ENCODE results near the gene FAM107A. TPM values are rescaled to one million over a fixed set of nuclear protein-coding genes. Genes with fewer than 3 reads are reported as not detected.

Gene FAM107A
- not detected for total RNA-seq
- polyA plus RNA-seq (2013, experiment 1 of 2), result 2.4 TPM
- 2.2 TPM for polyA plus RNA-seq (2013, experiment 2 of 2)
- long read RNA-seq, experiment 1, result 0 reads
- long read RNA-seq, experiment 2, result 0 reads
- long read RNA-seq, experiment 3, result 0 reads
- long read RNA-seq, experiment 4, result 0 reads

GRCh38 chr3:58577269-58577821 is at the start of gene FAM107A:
TSS of gene FAM107A (minus strand) at chr3:58577391. CDS start at chr3:58569860, 7,531 bp downstream.
- DNase-seq, result peak; percentile 85
- peaks cover 22% of the 10 kb centered on the region for H3K4me1 Mint-ChIP-seq
- 64 to 66% methylated on average over 11 to 12 of the region's 12 CpGs for WGBS, 2 experiments (ENCODE audit: insufficient coverage in 1 of 2, insufficient read length in 1 of 2)
- H3K4me3 ChIP-seq (ENCODE audit: low read length), result no peak within 1 kb of the TSS
- H3K27me3 Mint-ChIP-seq (ENCODE audit: insufficient read depth), result peaks cover 18% of the 10 kb centered on the region
- H3K4me3 Mint-ChIP-seq, result no peak within 1 kb of the TSS
- peaks cover 6% of the 10 kb centered on the region for H3K27me3 ChIP-seq (ENCODE audit: control insufficient read depth, insufficient read depth, low read length, poor library complexity, severe bottlenecking)
- TF ChIP-seq CTCF (conservative IDR thresholded peaks at IDR 0.05), result peak; percentile 68
- H3K4me1 ChIP-seq (ENCODE audit: control insufficient read depth, insufficient read depth, low read length), result peaks cover 6% of the 10 kb centered on the region
- H3K36me3 Mint-ChIP-seq (ENCODE audit: low read depth), result no peaks in the 10 kb centered on the region
- H3K27ac ChIP-seq (ENCODE audit: low read depth, low read length), result no peak within 1 kb of the TSS
- H3K36me3 ChIP-seq (ENCODE audit: control insufficient read depth, insufficient read depth, low read length), result no peaks in the 10 kb centered on the region
- H3K27ac Mint-ChIP-seq, result peak within 1 kb of the TSS; percentile 65
- H3K9me3 Mint-ChIP-seq, result no peaks in the 10 kb centered on the region
- no peak within 1 kb of the TSS for H3K9ac ChIP-seq (ENCODE audit: extremely low read depth, low read length, poor library complexity, severe bottlenecking)
- no peaks in the 10 kb centered on the region for H3K9me3 ChIP-seq (ENCODE audit: control insufficient read depth, low read length)

GRCh38 chr3:58625196-58625824 is 48.1 kb upstream of the FAM107A start:
- TF ChIP-seq CTCF (conservative IDR thresholded peaks at IDR 0.05), result no peak
- peaks cover 8% of the 10 kb centered on the region for H3K27me3 Mint-ChIP-seq (ENCODE audit: insufficient read depth)
- H3K9ac ChIP-seq (ENCODE audit: extremely low read depth, low read length, poor library complexity, severe bottlenecking), result no peak overlapping the region
- no peaks in the 10 kb centered on the region for H3K9me3 ChIP-seq (ENCODE audit: control insufficient read depth, low read length)
- H3K4me3 Mint-ChIP-seq, result no peak overlapping the region
- no peak overlapping the region for H3K4me3 ChIP-seq (ENCODE audit: low read length)
- peaks cover 11% of the 10 kb centered on the region for H3K27me3 ChIP-seq (ENCODE audit: control insufficient read depth, insufficient read depth, low read length, poor library complexity, severe bottlenecking)
- no peak overlapping the region for H3K27ac Mint-ChIP-seq
- H3K27ac ChIP-seq (ENCODE audit: low read depth, low read length), result no peak overlapping the region
- no peaks in the 10 kb centered on the region for H3K36me3 Mint-ChIP-seq (ENCODE audit: low read depth)
- no peaks in the 10 kb centered on the region for H3K4me1 ChIP-seq (ENCODE audit: control insufficient read depth, insufficient read depth, low read length)
- H3K9me3 Mint-ChIP-seq, result no peaks in the 10 kb centered on the region
- DNase-seq, result no peak
- 80 to 84% methylated on average over 8 to 9 of the region's 9 CpGs for WGBS, 2 experiments (ENCODE audit: insufficient coverage in 1 of 2, insufficient read length in 1 of 2)
- no peaks in the 10 kb centered on the region for H3K36me3 ChIP-seq (ENCODE audit: control insufficient read depth, insufficient read depth, low read length)
- no peaks in the 10 kb centered on the region for H3K4me1 Mint-ChIP-seq

- H3K9me3 ChIP-seq (ENCODE audit: control insufficient read depth, low read length), result no peaks in the 10 kb centered on the region
- TF ChIP-seq CTCF (conservative IDR thresholded peaks at IDR 0.05), result no peak
- Mint-ChIP-seq H3K4me3 (no peak overlapping the region), H3K9me3 (no peaks in the 10 kb centered on the region), H3K27ac (no peak overlapping the region), H3K27me3 (ENCODE audit: insufficient read depth) (peaks cover 8% of the 10 kb centered on the region), H3K4me1 (no peaks in the 10 kb centered on the region), H3K36me3 (ENCODE audit: low read depth) (no peaks in the 10 kb centered on the region)
- no peaks in the 10 kb centered on the region for H3K4me1 ChIP-seq (ENCODE audit: control insufficient read depth, insufficient read depth, low read length)
- no peak overlapping the region for H3K9ac ChIP-seq (ENCODE audit: extremely low read depth, low read length, poor library complexity, severe bottlenecking)
- no peaks in the 10 kb centered on the region for H3K36me3 ChIP-seq (ENCODE audit: control insufficient read depth, insufficient read depth, low read length)
- H3K27ac ChIP-seq (ENCODE audit: low read depth, low read length), result no peak overlapping the region
- H3K4me3 ChIP-seq (ENCODE audit: low read length), result no peak overlapping the region
- H3K27me3 ChIP-seq (ENCODE audit: control insufficient read depth, insufficient read depth, low read length, poor library complexity, severe bottlenecking), result peaks cover 11% of the 10 kb centered on the region
- DNase-seq, result no peak
- WGBS, 2 experiments (ENCODE audit: insufficient coverage in 1 of 2, insufficient read length in 1 of 2), result 73% methylated on average over 3 of the region's 3 CpGs; no CpG with 5 or more reads in 1 of the 2 experiments
Observed at GRCh38 chr3:58624550-58624949, 47.4 kb upstream of the FAM107A start.
